LNCaP clone FGC (cell line): ENCODE data around the gene PLCB1.

ENCODE experiments used
- DNase-seq: peaks from one replicate; pipeline ENCODE4 v3.0.0-alpha.2; 2011; ENCODE audit warnings: low read depth
- H3K4me3 ChIP-seq: 2 replicates; pipeline ENCODE4 v1.5.1; 2011; ENCODE audit warnings: mild to moderate bottlenecking, low read depth, low read length, control low read depth
- CTCF ChIP-seq: IDR thresholded peaks from 2 replicates; pipeline ENCODE4 v1.5.1; 2012; ENCODE audit warnings: mild to moderate bottlenecking; ENCODE audit not compliant: control insufficient read depth, insufficient read depth; ENCODE audit errors: extremely low read depth

Gene PLCB1

GRCh38 chr20:8540466-8540865 is 408.4 kb downstream of the PLCB1 start:
- no peak for TF ChIP-seq CTCF
- no peak for DNase-seq

DNA sequence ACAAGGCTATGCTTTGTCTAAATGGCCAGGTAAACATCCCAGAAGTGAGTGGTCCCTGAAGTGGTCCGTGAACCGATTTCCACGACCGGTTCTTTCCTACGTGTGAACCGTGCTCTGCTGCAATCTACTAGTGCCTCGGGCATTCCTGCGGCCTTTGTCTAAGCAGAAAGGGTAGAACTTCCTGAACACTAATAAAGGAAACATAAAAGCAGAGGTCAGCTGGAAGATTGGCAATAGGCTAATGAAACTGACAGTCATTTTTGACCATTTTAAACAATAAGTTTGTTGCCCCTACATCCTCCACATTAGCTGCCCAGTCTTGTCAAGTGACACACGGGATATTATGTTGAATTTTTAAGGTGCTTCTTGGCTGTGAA is 410.0 kb downstream of the PLCB1 start:
- H3K4me3 ChIP-seq = no peak overlapping the region
- no peak for TF ChIP-seq CTCF
- no peak for DNase-seq

More at GRCh38 chr20:8540466-8540865, 408.4 kb downstream of the PLCB1 start:
- H3K4me3 ChIP-seq = no peak overlapping the region

- no peak for DNase-seq
- TF ChIP-seq CTCF = no peak
Observed at GRCh38 chr20:8545212-8545611, 413.1 kb downstream of the PLCB1 start.

GRCh38 chr20:8547035-8547650 is 415.1 kb downstream of the PLCB1 start:
- DNase-seq = no peak
- no peak for TF ChIP-seq CTCF
- H3K4me3 ChIP-seq = no peak overlapping the region

More at GRCh38 chr20:8545212-8545611, 413.1 kb downstream of the PLCB1 start:
- no peak overlapping the region for H3K4me3 ChIP-seq

DNA sequence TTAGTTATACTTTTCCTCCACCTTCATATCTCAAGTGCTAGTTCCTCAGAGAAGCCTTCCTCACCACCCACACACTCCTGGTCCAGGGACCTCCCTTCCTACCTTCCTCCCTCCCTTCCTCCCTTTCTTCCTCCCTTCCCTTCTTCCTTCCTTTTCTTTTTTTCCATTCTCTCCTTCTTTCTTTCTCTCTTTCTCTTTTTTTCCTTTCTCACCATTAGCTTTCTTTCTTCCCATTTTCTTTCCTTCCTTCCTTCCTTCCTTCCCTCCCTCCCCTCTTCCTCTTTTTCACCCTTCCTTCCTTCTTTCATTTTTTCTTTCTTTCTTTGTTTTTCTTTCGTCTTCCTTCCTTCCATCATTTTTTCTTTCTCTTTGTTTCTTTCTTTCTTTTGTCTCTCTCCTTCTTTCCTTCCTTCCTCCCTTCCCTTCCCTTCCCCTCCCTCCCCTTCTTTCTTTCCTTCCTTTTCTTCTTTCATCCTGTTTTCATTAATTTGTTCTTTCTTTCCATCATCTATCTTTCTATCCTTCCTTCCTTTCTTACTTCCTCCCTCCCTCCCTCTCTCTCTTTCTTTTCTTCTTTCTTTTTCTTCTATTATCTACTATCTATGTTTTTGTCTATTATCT is 416.0 kb downstream of the PLCB1 start:
- no peak overlapping the region for H3K4me3 ChIP-seq
- no peak for TF ChIP-seq CTCF
- no peak for DNase-seq

GRCh38 chr20:8549192-8549591 is 417.1 kb downstream of the PLCB1 start:
- no peak for TF ChIP-seq CTCF
- H3K4me3 ChIP-seq = no peak overlapping the region

GRCh38 chr20:8557711-8558110 is 425.6 kb downstream of the PLCB1 start:
- no peak for TF ChIP-seq CTCF
- no peak for DNase-seq
- no peak overlapping the region for H3K4me3 ChIP-seq

More at GRCh38 chr20:8549192-8549591, 417.1 kb downstream of the PLCB1 start:
- DNase-seq = no peak
